Ishikawa (cell line): Measurements from ENCODE around the gene AGO4.
A peak's percentile ranks its signal among the peaks of the same experiment; 100 is the strongest.

Source experiments
- CEBPB ChIP-seq: IDR thresholded peaks from 2 replicates; pipeline ENCODE4 v1.6.1; 2012
- CREB1 ChIP-seq: IDR thresholded peaks from 2 replicates; pipeline ENCODE4 v1.6.1; 2012; ENCODE audit warnings: low read depth
- EGR1 ChIP-seq: IDR thresholded peaks from 2 replicates; pipeline ENCODE4 v1.6.1; 2012
- EP300 ChIP-seq: IDR thresholded peaks from 2 replicates; pipeline ENCODE4 v1.6.1; 2012; ENCODE audit warnings: borderline replicate concordance
- FOXM1 ChIP-seq: IDR thresholded peaks from 2 replicates; pipeline ENCODE4 v1.6.1; 2012; ENCODE audit warnings: low read depth, borderline replicate concordance
- NFIC ChIP-seq: IDR thresholded peaks from 2 replicates; pipeline ENCODE4 v1.6.1; 2012
- RAD21 ChIP-seq: IDR thresholded peaks from 2 replicates; pipeline ENCODE4 v1.6.1; 2012; ENCODE audit warnings: low read depth
- TAF1 ChIP-seq: IDR thresholded peaks from 2 replicates; pipeline ENCODE4 v1.6.1; 2012; ENCODE audit warnings: low read depth, mild to moderate bottlenecking
- TCF12 ChIP-seq: IDR thresholded peaks from 2 replicates; pipeline ENCODE4 v1.6.1; 2012; ENCODE audit warnings: low read depth
- TEAD4 ChIP-seq: IDR thresholded peaks from 2 replicates; pipeline ENCODE4 v1.6.1; 2012
- YY1 ChIP-seq: IDR thresholded peaks from 2 replicates; pipeline ENCODE4 v1.6.1; 2012; ENCODE audit warnings: low read depth
- ZBTB7A ChIP-seq: IDR thresholded peaks from 2 replicates; pipeline ENCODE4 v1.6.1; 2012; ENCODE audit warnings: low read depth
- TF ChIP-seq, protein P1 (sequence below): IDR thresholded peaks from 2 replicates; pipeline ENCODE4 v1.6.1; 2012; ENCODE audit warnings: low read depth, mild to moderate bottlenecking
- TF ChIP-seq, protein P2 (sequence below): IDR thresholded peaks from 2 replicates; pipeline ENCODE4 v1.6.1; 2012

AGO4 gene

DNA sequence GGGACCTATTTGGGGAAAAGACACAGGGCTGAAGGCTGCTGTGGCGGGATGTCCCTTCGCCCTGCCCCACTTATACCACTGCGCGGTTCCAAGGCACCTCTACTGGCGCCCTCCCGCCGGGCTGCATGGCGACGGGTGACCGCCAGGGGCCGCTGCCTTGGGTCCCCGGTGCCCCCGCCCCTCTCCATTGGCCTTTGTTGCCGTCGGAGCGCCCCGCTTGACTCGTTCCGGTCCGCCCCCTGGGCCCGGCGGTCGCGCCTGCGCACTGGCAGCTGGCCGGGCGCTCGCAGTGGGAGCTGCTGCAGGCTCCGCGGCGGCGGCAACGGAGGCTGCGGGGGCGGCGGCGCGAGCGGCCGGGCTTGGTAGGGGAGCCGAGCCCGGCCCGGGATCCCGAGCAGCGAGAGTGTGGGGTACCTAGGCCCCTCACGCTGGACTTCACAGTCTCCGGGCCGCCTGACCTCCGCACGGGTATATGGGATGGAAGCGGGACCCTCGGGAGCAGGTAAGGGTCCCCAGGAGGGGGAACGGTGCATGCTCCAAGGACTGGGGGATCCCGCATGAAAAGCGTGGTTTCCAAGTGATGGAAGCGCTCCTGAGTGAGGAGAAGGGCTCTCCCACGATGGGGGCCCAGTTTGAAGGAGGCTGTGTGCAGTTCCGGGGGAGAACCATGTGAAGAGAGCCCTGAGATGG, 75.3 kb downstream of the AGO4 start, which contains the start of gene AGO1:
Gene AGO1 (plus strand): TSS at position 265 of the 690 bp plus-strand sequence. CDS start 213 bp downstream, at position 478.
- TF ChIP-seq NFIC (no peak), TAF1 (peak; percentile 49; the same call in 1 of the 2 replicates), ZBTB7A (peak; percentile 55; the same call in 1 of the 2 replicates), EGR1 (peak; percentile 84), RAD21 (peak; percentile 34; the same call in 1 of the 2 replicates), EP300 (peak; percentile 35; the same call in 1 of the 2 replicates)
- TF ChIP-seq, protein P1, sequence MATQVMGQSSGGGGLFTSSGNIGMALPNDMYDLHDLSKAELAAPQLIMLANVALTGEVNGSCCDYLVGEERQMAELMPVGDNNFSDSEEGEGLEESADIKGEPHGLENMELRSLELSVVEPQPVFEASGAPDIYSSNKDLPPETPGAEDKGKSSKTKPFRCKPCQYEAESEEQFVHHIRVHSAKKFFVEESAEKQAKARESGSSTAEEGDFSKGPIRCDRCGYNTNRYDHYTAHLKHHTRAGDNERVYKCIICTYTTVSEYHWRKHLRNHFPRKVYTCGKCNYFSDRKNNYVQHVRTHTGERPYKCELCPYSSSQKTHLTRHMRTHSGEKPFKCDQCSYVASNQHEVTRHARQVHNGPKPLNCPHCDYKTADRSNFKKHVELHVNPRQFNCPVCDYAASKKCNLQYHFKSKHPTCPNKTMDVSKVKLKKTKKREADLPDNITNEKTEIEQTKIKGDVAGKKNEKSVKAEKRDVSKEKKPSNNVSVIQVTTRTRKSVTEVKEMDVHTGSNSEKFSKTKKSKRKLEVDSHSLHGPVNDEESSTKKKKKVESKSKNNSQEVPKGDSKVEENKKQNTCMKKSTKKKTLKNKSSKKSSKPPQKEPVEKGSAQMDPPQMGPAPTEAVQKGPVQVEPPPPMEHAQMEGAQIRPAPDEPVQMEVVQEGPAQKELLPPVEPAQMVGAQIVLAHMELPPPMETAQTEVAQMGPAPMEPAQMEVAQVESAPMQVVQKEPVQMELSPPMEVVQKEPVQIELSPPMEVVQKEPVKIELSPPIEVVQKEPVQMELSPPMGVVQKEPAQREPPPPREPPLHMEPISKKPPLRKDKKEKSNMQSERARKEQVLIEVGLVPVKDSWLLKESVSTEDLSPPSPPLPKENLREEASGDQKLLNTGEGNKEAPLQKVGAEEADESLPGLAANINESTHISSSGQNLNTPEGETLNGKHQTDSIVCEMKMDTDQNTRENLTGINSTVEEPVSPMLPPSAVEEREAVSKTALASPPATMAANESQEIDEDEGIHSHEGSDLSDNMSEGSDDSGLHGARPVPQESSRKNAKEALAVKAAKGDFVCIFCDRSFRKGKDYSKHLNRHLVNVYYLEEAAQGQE = peak; percentile 46; the same call in 1 of the 2 replicates
- TF ChIP-seq, protein P2, sequence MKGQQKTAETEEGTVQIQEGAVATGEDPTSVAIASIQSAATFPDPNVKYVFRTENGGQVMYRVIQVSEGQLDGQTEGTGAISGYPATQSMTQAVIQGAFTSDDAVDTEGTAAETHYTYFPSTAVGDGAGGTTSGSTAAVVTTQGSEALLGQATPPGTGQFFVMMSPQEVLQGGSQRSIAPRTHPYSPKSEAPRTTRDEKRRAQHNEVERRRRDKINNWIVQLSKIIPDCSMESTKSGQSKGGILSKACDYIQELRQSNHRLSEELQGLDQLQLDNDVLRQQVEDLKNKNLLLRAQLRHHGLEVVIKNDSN = no peak

DNA sequence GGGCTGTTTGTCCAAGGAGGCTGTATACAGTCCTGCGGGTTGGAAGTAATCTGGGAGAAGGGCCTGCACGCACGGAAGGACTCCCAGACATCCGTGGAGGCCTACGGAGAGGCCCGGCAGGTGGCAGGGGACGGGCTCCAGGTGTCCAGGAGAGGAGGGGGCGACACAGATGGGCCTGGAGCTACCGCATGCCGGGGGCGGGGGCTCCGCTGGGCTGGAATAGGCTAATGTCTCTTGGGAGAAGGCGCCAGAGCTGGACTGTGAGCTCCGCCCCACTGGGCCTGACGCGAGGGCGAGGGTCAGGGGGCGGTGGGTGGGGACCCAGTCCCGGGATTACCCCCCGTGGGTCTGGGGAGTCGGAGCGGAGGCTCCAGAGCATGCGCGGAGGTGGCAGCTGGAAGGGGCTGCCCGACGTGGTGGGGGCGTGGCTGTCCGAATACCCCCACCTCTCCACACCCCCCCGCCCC, 75.9 kb downstream of the AGO4 start:
- TF ChIP-seq, protein P1 = no peak
- TF ChIP-seq TAF1 (no peak), TCF12 (no peak), EGR1 (no peak), ZBTB7A (peak; percentile 97), CEBPB (no peak)
- TF ChIP-seq, protein P2 = no peak

DNA sequence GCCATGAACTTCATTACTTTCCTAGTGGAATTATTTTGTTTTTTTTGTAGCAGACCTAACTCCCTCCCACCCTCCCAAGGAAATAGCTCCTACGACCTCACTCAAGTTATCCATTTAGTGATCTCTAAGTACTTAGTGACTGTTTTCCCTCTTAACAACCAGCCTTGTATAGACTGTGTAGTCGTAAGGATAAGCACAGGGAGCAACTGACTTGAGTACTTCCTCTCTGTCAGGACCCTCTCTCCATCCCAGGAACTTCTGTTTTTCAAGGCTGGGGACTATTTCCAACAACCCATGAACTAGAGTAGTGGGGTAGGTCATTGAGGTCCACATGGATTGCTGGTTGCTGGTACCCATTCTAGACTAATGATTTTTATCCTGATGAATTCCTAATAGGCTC, 77.1 kb downstream of the AGO4 start:
- TF ChIP-seq CREB1 = no peak
- TF ChIP-seq NFIC = no peak

DNA sequence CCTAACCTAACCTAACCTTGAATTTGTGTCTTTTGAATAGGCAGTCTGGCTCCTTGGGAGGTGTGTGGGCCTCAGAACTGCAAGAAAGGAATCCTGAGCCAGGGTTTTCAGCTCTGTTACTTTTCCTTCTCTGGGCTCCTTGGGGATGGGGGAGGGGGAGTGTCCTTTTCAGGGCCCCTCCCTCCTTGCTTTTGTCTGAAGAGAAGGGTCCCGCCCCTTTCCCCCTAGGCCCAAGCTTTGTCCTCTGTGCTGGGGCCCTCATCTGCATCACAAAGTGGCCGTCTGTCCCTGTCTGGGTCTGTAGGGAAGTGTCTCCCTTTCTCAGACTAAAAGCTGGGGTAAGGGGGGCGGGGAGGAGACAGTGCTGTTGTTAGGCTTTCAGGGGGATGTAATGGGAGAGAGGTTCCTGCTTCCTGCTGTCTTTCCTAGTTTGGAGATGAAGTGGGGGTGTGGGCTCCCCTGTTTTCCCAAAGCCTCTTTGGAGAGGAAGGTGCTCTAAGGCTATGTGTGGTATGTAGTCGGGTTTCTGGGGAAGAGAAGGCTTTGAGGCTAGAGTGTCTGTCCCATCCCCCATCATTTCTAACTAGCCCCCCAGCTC, 78.2 kb downstream of the AGO4 start:
- TF ChIP-seq CREB1 (no peak), FOXM1 (no peak), EP300 (no peak), YY1 (no peak), ZBTB7A (no peak), TEAD4 (no peak), EGR1 (no peak), RAD21 (no peak), TAF1 (no peak), NFIC (no peak)
- TF ChIP-seq, protein P1 = no peak

DNA sequence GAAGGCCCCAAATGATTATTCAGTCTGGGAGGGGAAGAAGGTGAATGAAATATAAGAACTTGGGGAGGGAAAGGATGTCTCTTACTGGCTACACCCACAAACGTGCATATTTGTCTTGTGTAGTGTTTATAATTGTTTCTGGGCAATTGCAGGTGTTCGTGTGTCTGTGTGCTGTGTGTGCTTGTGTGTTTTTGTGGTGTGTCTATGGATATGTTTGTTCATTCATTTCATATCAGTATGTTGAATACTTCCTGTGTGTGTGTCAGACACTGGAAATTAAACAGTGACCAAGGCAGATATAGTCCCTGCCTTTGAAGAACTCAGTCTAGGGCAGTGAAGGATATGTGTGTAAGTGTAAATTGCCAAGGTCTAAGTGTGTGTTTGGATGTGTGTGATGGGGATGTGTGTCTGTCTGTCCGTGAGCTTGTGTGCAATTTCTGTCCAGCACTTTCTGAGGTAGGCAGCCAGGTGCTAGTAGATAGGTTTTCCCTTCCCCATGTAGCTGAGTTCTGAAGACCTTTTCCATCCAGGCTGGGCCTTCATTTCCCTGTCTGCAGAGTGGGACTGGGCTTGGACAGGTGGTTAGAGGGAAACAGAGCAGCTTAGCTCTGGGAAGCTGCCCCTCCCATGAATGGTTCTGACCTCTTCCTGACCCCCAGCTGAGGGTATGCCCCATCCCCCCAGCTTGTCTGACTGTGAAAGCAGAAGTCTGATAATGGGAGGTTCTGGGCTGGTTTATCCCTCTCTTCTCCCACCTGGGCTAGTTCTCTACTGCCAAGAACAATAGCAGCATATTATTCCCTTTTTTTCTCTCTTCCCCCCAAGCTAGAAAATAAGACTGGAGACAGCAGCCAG, 79.0 kb downstream of the AGO4 start:
- no peak for TF ChIP-seq TAF1
- no peak for TF ChIP-seq YY1
- TF ChIP-seq ZBTB7A = no peak
- no peak for TF ChIP-seq CEBPB
- TF ChIP-seq EP300 = no peak
- no peak for TF ChIP-seq TEAD4
- TF ChIP-seq, protein P2 = no peak
- TF ChIP-seq, protein P1 = no peak
- TF ChIP-seq EGR1 = no peak
